Measurements from ENCODE around the gene FUNDC1. TPM values are rescaled to one million over a fixed set of nuclear protein-coding genes. Genes with fewer than 3 reads are reported as not detected.
"Not testable (repeated sequence)": the region's sequence is repeated elsewhere in the genome, so short reads cannot be mapped to it uniquely, and the experiment has no call there.

The FUNDC1 gene
- 28.8 TPM for polyA plus RNA-seq (ENCODE audit: insufficient read length)
- long read RNA-seq, donor 1, transcript FUNDC1-201 (5 exons, 1,196 nt) = major isoform, 12 of 16 reads
- long read RNA-seq, donor 1, partial matches to known transcripts = 0 of 16 reads
- long read RNA-seq, donor 1, other reads (novel, unspliced or antisense) = 0 of 16 reads
- long read RNA-seq, donor 2, transcript FUNDC1-202 (4 exons, 1,069 nt) = minor isoform, 6 of 22 reads
- long read RNA-seq, donor 2, transcript FUNDC1-201 (5 exons, 1,196 nt) = major isoform, 16 of 22 reads
- long read RNA-seq, donor 2, partial matches to known transcripts = 0 of 22 reads
- long read RNA-seq, donor 2, other reads (novel, unspliced or antisense) = 0 of 22 reads
- long read RNA-seq, donor 3, transcript FUNDC1-201 (5 exons, 1,196 nt) = major isoform, 12 of 12 reads
- long read RNA-seq, donor 3, partial matches to known transcripts = 0 of 12 reads
- long read RNA-seq, donor 3, other reads (novel, unspliced or antisense) = 0 of 12 reads
- long read RNA-seq, donor 4, partial matches to known transcripts = 0 of 2 reads
- long read RNA-seq, donor 4, other reads (novel, unspliced or antisense) = 0 of 2 reads
- long read RNA-seq, donor 5, transcript FUNDC1-202 (4 exons, 1,069 nt) = minor isoform, 5 of 21 reads
- long read RNA-seq, donor 5, transcript FUNDC1-201 (5 exons, 1,196 nt) = major isoform, 16 of 21 reads
- long read RNA-seq, donor 5, partial matches to known transcripts = 0 of 21 reads
- long read RNA-seq, donor 5, other reads (novel, unspliced or antisense) = 0 of 21 reads
- long read RNA-seq, donor 6, transcript FUNDC1-201 (5 exons, 1,196 nt) = major isoform, 13 of 17 reads
- long read RNA-seq, donor 6, partial matches to known transcripts = 0 of 17 reads
- long read RNA-seq, donor 6, other reads (novel, unspliced or antisense) = 0 of 17 reads
- long read RNA-seq, donor 7, transcript FUNDC1-202 (4 exons, 1,069 nt) = minor isoform, 5 of 30 reads
- long read RNA-seq, donor 7, transcript FUNDC1-201 (5 exons, 1,196 nt) = major isoform, 20 of 30 reads
- long read RNA-seq, donor 7, partial matches to known transcripts = 5 of 30 reads
- long read RNA-seq, donor 7, other reads (novel, unspliced or antisense) = 0 of 30 reads
- long read RNA-seq, donor 8, transcript FUNDC1-201 (5 exons, 1,196 nt) = major isoform, 14 of 17 reads
- long read RNA-seq, donor 8, partial matches to known transcripts = 0 of 17 reads
- long read RNA-seq, donor 8, other reads (novel, unspliced or antisense) = 0 of 17 reads

DNA sequence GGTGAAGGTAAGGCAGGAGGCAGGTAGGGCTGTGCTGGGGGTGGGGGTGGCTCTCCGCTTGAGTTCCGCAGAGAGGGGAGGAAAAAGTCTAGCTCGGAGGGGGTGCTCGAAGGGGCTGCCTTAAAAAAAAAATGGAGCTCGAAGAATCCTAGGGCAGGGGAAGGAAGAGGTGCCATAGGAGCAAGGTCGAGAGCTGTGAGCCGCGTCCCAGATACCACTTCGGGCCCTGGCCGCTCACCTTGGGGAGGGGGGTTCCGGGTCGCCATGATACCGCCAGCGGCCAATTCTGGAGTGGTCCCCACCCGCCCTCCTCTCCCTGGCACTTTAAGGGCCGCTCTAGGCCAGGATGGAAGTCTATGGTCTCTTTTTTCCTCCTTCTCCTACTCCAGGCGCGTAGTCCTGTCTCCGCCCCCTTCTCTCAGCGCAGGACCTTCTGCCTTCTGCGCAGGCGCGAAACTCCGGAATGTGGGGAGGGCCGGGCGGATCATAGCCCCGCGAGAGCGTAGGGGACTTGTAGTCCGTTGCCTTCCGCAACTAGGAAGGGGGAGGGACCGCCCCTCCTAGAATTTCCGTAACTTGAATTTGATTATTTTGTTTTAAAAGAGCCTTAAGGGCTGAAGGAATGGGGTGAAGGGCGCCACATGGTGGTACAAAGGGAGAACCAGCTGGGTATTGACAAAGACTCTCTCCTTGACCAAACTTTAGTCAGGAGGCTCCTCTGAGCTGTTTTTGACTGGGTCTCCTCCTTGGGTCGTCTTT lies at the start of gene FUNDC1:
Gene FUNDC1 (minus strand): TSS at position 293 of the 759 bp plus-strand sequence. CDS start 27 bp downstream, at position 266.
- DNase-seq = peak; percentile 95

GRCh38 chrX:44585866-44586265 lies 43.2 kb upstream of the FUNDC1 start:
- DNase-seq = no peak

DNA sequence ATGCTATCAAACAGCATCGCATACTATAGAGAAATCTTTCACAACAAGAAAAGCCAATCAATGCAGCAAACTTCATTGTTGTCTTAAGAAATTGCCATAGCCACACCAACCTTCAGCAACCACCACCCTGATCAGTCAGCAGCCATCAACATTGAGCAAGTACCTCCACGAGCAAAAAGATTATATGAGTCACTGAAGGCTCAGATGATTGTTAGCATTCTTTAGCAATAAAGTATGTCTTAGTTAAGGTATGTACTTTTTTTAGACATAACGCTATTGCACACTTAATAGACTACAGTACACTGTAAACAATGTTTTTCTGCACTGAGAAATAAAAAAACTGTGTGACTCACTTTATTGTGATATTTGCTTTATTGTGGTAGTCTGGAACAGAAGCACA lies 37.8 kb upstream of the FUNDC1 start:
- no peak for DNase-seq

GRCh38 chrX:44572340-44572938 lies 29.8 kb upstream of the FUNDC1 start:
- DNase-seq = no peak

DNA sequence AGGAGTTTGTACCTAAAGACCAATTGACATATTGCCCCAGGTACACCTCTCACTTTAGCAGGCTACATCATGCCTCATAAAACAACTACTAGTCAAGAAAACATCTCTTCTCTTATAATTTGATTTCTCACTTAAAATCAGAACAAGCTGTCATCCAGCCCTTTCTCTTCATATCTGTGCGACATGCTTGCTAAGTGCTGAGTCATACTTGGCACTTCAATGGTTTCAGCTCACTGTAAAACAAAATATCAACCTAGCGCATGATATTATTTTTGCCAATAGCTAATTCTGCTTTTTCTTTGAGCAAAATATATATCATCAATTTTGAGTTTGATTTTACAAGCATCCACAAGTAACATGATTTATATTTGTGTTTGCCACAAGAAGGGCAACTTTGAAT lies 27.9 kb upstream of the FUNDC1 start:
- no peak for DNase-seq

- no peak for DNase-seq
Observed at GRCh38 chrX:44569122-44569521, 26.5 kb upstream of the FUNDC1 start.

GRCh38 chrX:44568196-44568595 lies 25.5 kb upstream of the FUNDC1 start:
- no peak for DNase-seq

DNA sequence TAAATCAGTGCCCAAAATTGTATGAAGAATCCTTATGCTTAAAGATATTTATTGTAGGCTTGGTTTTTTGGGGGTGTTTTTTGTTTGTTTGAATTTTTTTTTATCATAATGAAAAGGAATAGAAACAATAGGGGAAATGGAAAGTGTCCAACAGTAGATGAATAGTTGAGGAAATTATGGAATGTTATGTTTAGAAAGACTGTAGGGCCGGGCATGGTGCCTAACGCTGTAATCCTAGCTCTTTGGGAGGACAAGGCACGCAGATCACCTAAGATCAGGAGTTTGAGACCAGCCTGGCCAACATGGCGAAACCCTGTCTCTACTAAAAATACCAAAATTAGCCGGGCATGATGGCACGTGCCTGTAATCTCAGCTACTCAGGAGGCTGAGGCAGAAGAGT lies 19.2 kb upstream of the FUNDC1 start:
- DNase-seq = not testable (repeated sequence)

- no peak for DNase-seq
Observed at GRCh38 chrX:44550563-44550962, 7.9 kb upstream of the FUNDC1 start.

DNA sequence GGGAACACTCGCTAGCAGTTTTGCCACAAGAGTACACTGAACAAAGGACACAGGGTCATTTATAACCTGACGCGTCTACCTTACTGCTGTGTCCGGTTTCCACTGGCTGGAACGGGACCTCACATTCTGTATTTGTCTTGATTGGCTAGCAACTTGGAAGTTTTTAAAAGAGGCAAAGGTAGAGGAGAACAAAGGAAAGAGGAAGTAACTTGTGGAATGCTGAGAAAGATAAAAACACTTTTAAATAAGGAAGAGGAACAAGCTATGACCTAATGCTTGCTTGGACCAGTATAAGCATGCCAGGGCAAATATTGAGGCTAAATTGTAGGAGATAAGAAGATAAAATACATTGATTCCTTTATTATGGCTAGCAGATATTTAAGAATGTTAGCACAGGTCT lies 2.8 kb upstream of the FUNDC1 start:
- DNase-seq = not testable (repeated sequence)

DNA sequence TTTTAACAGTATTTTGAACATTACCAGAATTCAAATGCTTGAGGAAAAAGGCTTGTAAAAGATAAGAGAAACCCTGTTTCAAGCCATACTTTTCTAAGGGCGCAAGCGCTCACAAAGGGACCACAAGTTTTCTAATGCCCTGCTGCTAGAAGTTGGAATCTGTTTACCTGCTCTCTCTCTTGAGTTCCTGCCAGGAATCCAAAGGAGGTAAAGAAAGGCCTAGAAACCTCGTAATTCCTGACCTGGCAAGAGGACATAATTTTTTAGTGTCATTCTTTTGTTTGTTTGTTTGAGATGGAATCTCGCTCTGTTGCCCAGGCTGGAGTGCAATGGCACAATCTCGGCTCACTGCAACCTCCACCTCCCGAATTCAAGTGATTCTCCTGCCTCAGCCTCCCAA lies 1.4 kb upstream of the FUNDC1 start:
- no peak for DNase-seq

DNA sequence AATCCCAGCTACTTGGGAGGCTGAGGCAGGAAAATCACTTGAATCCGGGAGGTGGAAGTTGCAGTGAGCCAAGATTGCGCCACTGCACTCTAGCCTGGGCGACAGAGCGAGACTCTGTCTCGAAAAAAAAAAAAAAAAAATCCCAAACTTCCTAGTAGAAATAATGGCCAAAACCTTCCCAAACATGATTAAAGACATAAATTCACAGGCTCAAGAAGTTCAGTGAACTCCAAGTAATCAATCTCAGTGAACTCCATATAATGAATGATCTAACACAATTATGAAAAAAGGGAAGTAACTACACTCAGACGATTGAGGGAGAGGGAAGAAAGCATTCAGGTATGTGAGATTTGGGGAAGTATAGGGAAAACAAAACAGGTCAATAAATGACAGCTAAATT lies 6.5 kb downstream of the FUNDC1 start:
- no peak for DNase-seq

DNA sequence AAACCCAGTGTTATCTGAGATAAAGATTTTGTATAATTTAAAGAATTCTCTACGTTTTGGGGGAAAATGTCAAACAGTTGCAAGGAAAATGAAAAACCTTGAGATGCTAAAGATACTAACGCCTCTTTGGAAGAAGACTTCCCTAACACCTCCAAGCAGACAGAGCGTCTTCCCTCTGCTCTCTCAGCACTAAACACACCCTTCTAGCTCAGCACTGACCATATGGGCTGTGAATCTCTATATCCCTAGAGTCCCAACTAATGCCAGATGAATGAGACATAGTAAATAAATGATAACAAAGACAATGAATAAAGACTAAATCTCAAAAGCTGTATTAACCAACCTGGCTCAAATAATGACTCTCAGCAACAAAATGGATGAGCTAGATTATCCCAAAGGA lies 13.3 kb downstream of the FUNDC1 start:
- DNase-seq = no peak

DNA sequence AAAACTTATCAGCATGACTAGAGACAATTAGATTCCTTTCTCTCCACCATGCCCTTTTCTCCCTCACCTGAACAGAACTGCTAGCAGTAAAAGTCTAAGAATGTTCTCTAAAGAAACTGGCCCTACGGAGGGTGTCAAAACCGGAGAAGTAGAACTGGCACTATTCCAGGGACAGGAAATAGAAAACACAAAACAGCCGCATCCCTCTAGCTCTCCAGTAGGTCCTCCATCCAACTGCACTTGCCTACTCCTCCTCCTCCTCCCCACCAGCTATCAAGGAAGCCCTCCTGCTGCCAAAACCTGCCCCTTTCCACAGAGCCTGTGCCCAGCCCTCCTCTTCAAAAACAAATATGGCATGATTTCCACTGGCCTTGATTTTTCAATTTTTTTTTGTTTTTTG lies 28.4 kb downstream of the FUNDC1 start:
- no peak for DNase-seq

GRCh38 chrX:44507292-44507691 lies 35.4 kb downstream of the FUNDC1 start:
- no peak for DNase-seq

DNA sequence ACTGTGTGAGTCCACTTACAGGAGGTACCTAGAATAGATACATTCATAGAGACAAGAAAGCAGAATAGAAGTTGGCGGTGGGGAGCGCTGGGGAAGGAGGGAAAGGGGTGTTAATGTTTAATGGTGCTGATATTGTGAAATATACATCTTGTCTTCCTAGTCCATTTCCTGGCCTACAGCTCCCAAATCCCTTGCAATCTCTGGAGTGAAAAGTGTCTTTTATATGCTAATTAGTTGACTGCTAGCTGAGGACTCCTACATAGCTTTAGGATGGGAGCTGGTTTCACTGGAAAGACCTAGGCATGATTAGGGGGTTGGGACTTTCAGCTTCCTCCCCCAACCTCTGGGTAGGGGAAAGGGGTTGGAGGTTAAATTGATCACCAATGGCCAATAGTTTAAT lies 36.0 kb downstream of the FUNDC1 start:
- DNase-seq = no peak

DNA sequence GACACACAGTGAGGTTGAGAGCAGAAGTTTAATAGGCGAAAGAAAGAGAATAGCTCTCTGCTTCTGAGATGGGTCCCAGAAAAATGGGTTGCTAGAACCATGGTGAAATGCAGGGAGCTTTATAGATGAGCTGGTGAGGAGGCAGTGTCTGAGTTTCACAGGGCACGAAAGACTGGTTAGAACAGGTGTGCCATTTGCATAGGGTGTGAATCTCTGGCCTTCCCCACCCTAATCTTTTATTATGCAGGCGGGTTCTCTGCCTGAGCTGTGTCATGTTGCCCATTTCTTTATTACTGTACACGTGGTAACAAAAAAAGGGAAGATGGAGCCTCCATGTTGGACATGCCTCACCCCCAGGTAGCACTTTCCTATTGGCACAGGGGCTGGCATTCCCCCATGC lies 39.1 kb downstream of the FUNDC1 start:
- no peak for DNase-seq

GRCh38 chrX:44495091-44495490 lies 47.6 kb downstream of the FUNDC1 start:
- no peak for DNase-seq

- DNase-seq = no peak
Observed at GRCh38 chrX:44494357-44494756, 48.3 kb downstream of the FUNDC1 start.

GRCh38 chrX:44489515-44489914 lies 53.1 kb downstream of the FUNDC1 start:
- DNase-seq = no peak

DNA sequence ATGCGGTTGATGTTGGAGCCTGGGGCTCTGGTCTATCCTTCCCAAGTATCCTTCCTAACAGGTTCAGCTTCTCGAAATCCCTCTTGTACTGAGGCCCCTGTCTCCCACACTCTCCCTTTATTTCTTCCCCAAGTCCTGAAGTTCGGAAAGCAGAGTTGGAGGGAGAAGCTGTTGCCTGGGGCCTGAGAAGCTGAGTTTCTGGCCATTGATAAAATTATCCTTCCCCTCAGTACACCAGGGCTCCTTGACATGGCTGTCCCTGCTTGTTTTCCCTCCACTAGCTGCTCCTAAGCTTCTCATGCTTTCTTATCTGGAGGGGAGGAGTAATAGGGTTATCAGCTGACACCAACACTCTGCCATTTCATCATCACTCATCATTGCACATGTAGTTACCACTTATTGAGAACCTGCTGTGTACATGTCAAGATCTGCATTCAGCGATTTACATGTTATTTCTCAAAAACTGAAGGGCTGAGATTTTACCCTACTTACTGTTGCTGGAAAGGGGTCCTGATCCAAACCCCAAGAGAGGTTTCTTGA lies 58.0 kb downstream of the FUNDC1 start:
- no peak for DNase-seq

All from left kidney (tissue), 8 donors.